Measurements from ENCODE around the gene USP53. TPM values are rescaled to one million over a fixed set of nuclear protein-coding genes. Genes with fewer than 3 reads are reported as not detected.
"Not testable (repeated sequence)": the region's sequence is repeated elsewhere in the genome, so short reads cannot be mapped to it uniquely, and the experiment has no call there.

Gene USP53
- total RNA-seq, 1 experiment from 2014 or later, result 68.0 TPM

DNA sequence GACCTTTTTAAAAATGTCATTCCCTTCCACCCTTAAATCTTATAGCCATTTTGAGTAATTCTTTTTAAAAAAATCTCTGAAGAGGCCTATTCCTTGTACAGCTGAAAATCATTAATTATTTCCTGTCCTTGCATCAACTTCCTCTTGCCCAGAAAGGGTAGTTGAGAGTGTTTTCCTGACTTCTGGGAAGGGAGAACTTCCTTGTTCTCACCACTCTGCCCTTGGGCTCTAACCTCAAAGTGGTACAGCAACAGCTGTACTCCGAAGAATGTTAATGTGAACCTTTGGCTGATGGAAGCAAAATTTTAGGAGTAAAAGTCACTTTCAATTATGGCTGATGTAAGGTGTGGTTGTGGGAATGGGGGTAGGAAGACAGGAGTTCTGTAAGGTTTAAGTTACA is 124.5 kb downstream of the USP53 start:
- POLR2A ChIA-PET, result interaction anchor here (0.6 kb wide), 1 partner anchor 128 kb away, joined by 3 read pairs; no protein-coding TSS in a partner anchor
- no peaks in the 10 kb centered on the region for H3K27me3 Mint-ChIP-seq (ENCODE audit: insufficient read depth, unreplicated experiment)
- intact Hi-C loops (cut with micrococcal nuclease), result no loop called here

GRCh38 chr4:119339895-119340294 is 127.4 kb downstream of the USP53 start:
- POLR2A ChIA-PET, result not testable (repeated sequence)

More for the DNA sequence above, 124.5 kb downstream of the USP53 start:
- no TSS peak for BruUV-seq (replicated peaks)
- Mint-ChIP-seq H3K4me1 (ENCODE audit: insufficient read depth, unreplicated experiment) (peaks cover 6% of the 10 kb centered on the region), H3K4me3 (ENCODE audit: unreplicated experiment) (no peak overlapping the region), H3K36me3 (ENCODE audit: insufficient read depth, unreplicated experiment) (no peaks in the 10 kb centered on the region), H3K9me3 (ENCODE audit: unreplicated experiment) (no peaks in the 10 kb centered on the region), H3K27ac (ENCODE audit: low read depth, unreplicated experiment) (no peak overlapping the region)
- TF ChIP-seq, protein P1, sequence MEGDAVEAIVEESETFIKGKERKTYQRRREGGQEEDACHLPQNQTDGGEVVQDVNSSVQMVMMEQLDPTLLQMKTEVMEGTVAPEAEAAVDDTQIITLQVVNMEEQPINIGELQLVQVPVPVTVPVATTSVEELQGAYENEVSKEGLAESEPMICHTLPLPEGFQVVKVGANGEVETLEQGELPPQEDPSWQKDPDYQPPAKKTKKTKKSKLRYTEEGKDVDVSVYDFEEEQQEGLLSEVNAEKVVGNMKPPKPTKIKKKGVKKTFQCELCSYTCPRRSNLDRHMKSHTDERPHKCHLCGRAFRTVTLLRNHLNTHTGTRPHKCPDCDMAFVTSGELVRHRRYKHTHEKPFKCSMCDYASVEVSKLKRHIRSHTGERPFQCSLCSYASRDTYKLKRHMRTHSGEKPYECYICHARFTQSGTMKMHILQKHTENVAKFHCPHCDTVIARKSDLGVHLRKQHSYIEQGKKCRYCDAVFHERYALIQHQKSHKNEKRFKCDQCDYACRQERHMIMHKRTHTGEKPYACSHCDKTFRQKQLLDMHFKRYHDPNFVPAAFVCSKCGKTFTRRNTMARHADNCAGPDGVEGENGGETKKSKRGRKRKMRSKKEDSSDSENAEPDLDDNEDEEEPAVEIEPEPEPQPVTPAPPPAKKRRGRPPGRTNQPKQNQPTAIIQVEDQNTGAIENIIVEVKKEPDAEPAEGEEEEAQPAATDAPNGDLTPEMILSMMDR (IDR thresholded peaks at IDR 0.05; ENCODE audit: unreplicated experiment), result no peak
- CTCF ChIA-PET, result interaction anchor here (1.3 kb wide), 1 partner anchor 23 kb away, joined by 3 read pairs; no protein-coding TSS in a partner anchor
- no peak for DNase-seq (ENCODE audit: unreplicated experiment)

GRCh38 chr4:119343293-119343692 is 130.8 kb downstream of the USP53 start:
- H3K4me3 Mint-ChIP-seq (ENCODE audit: unreplicated experiment); H3K36me3 Mint-ChIP-seq (ENCODE audit: insufficient read depth, unreplicated experiment); H3K9me3 Mint-ChIP-seq (ENCODE audit: unreplicated experiment); H3K27ac Mint-ChIP-seq (ENCODE audit: low read depth, unreplicated experiment); BruUV-seq (replicated peaks); intact Hi-C loops (cut with micrococcal nuclease); DNase-seq (ENCODE audit: unreplicated experiment); CTCF ChIA-PET; H3K4me1 Mint-ChIP-seq (ENCODE audit: insufficient read depth, unreplicated experiment); H3K27me3 Mint-ChIP-seq (ENCODE audit: insufficient read depth, unreplicated experiment): not testable (repeated sequence)
- POLR2A ChIA-PET, result interaction anchor here (0.6 kb wide), 1 partner anchor 14 kb away, joined by 3 read pairs; no protein-coding TSS in a partner anchor

More at GRCh38 chr4:119339895-119340294, 127.4 kb downstream of the USP53 start:
- BruUV-seq (replicated peaks); intact Hi-C loops (cut with micrococcal nuclease); H3K4me1 Mint-ChIP-seq (ENCODE audit: insufficient read depth, unreplicated experiment); H3K4me3 Mint-ChIP-seq (ENCODE audit: unreplicated experiment); H3K27ac Mint-ChIP-seq (ENCODE audit: low read depth, unreplicated experiment); DNase-seq (ENCODE audit: unreplicated experiment); H3K36me3 Mint-ChIP-seq (ENCODE audit: insufficient read depth, unreplicated experiment); H3K27me3 Mint-ChIP-seq (ENCODE audit: insufficient read depth, unreplicated experiment); H3K9me3 Mint-ChIP-seq (ENCODE audit: unreplicated experiment); CTCF ChIA-PET: not testable (repeated sequence)

Other genes with a start within 250 kb of the USP53 start
- not detected in 2 replicates for gene MYOZ2, start 76.9 kb upstream of the USP53 start, total RNA-seq (2022)
- gene FABP2, start 109.4 kb downstream of the USP53 start, total RNA-seq (2022), result not detected in 2 replicates